Mesenchymal stem cell (in vitro differentiated cells and primary cell): Measurements from ENCODE around the gene SUSD2.

Experiments
- DNase-seq: peaks from one replicate; pipeline ENCODE4 v3.0.0-alpha.2; 2013
- H2AFZ ChIP-seq: one replicate; pipeline ENCODE4 v1.6.1; 2013; ENCODE audit warnings: low read depth, mild to moderate bottlenecking, control low read depth, inconsistent platforms, low read length, moderate library complexity
- H2AK5ac ChIP-seq: 2 replicates; pipeline ENCODE4 v1.6.1; 2013; ENCODE audit warnings: low read length, moderate library complexity, mild to moderate bottlenecking, inconsistent platforms; ENCODE audit not compliant: severe bottlenecking
- H2BK120ac ChIP-seq: one replicate; pipeline ENCODE4 v1.6.1; 2013; ENCODE audit warnings: low read depth, mild to moderate bottlenecking, inconsistent platforms, low read length, moderate library complexity
- H2BK12ac ChIP-seq, 2 experiments: one replicate each; pipeline ENCODE4 v1.6.1; 2013; ENCODE audit warnings: inconsistent platforms in 2 of 2, low read length in 2 of 2, mild to moderate bottlenecking in 2 of 2, moderate library complexity in 2 of 2, control low read depth in 1 of 2
- H2BK15ac ChIP-seq: one replicate; pipeline ENCODE4 v1.6.1; 2013; ENCODE audit warnings: mild to moderate bottlenecking, low read depth, inconsistent platforms; ENCODE audit not compliant: poor library complexity, severe bottlenecking
- H2BK5ac ChIP-seq: 2 replicates; pipeline ENCODE4 v1.6.1; 2013; ENCODE audit warnings: low read depth, mild to moderate bottlenecking, low read length, control low read depth, inconsistent platforms; ENCODE audit not compliant: poor library complexity, severe bottlenecking
- H3K14ac ChIP-seq, 2 experiments: one replicate each; pipeline ENCODE4 v1.6.1; 2013; ENCODE audit warnings: inconsistent platforms in 2 of 2, low read length in 2 of 2, control low read depth in 1 of 2, mild to moderate bottlenecking in 1 of 2, moderate library complexity in 1 of 2
- H3K18ac ChIP-seq, 2 experiments: one replicate each; pipeline ENCODE4 v1.6.1; 2013; ENCODE audit warnings: inconsistent platforms in 2 of 2, low read length in 2 of 2, control low read depth in 1 of 2, low read depth in 1 of 2, mild to moderate bottlenecking in 1 of 2
- H3K23ac ChIP-seq, 2 experiments: one replicate each; pipeline ENCODE4 v1.6.1; 2013; ENCODE audit warnings: inconsistent platforms in 2 of 2, low read length in 2 of 2, mild to moderate bottlenecking in 2 of 2, moderate library complexity in 2 of 2, control low read depth in 1 of 2
- H3K27ac ChIP-seq: 2 replicates; pipeline ENCODE4 v1.5.1; 2013; ENCODE audit warnings: mild to moderate bottlenecking, moderate library complexity, low read length, control low read depth, inconsistent platforms; ENCODE audit not compliant: poor library complexity, severe bottlenecking
- H3K27me3 ChIP-seq, 2 experiments: 2 replicates each; pipeline versions ENCODE4 v1.6.1 to v1.7.0; 2013; ENCODE audit warnings: low read length in 2 of 2, mild to moderate bottlenecking in 2 of 2, moderate library complexity in 2 of 2, control low read depth in 1 of 2, inconsistent platforms in 1 of 2; ENCODE audit not compliant: control insufficient read depth in 1 of 2, insufficient read depth in 1 of 2
- H3K36me3 ChIP-seq, 2 experiments: 2 replicates each; pipeline versions ENCODE4 v1.6.1 to v1.7.0; 2013; ENCODE audit warnings: low read length in 2 of 2, control low read depth in 1 of 2, inconsistent platforms in 1 of 2, low read depth in 1 of 2, mild to moderate bottlenecking in 1 of 2; ENCODE audit not compliant: insufficient read depth in 2 of 2, control insufficient read depth in 1 of 2
- H3K4ac ChIP-seq, 2 experiments: one replicate each; pipeline ENCODE4 v1.6.1; 2013; ENCODE audit warnings: inconsistent platforms in 2 of 2, low read length in 2 of 2, mild to moderate bottlenecking in 2 of 2, moderate library complexity in 2 of 2, control low read depth in 1 of 2, low read depth in 1 of 2
- H3K4me1 ChIP-seq: 2 replicates; pipeline ENCODE4 v1.6.1; 2013; ENCODE audit warnings: low read depth, low read length, control low read depth; ENCODE audit not compliant: control insufficient read depth, insufficient read depth
- H3K4me2 ChIP-seq: 2 replicates; pipeline ENCODE4 v1.6.1; 2013; ENCODE audit warnings: low read length, mild to moderate bottlenecking, inconsistent platforms; ENCODE audit not compliant: poor library complexity, severe bottlenecking
- H3K4me3 ChIP-seq, 2 experiments: 2 replicates each; pipeline versions ENCODE4 v1.5.1 to v1.7.0; 2013; ENCODE audit warnings: low read length in 2 of 2, mild to moderate bottlenecking in 2 of 2, control low read depth in 1 of 2, low read depth in 1 of 2; ENCODE audit not compliant: insufficient read depth in 1 of 2
- H3K79me1 ChIP-seq: replicated peaks from 2 replicates; pipeline ENCODE4 v1.6.1; 2013; ENCODE audit warnings: mild to moderate bottlenecking, control low read depth, low read length, inconsistent platforms; ENCODE audit not compliant: poor library complexity, severe bottlenecking
- H3K9ac ChIP-seq: 2 replicates; pipeline ENCODE4 v1.7.0; 2013; ENCODE audit warnings: mild to moderate bottlenecking, low read length, moderate library complexity
- H3K9me3 ChIP-seq: 2 replicates; pipeline ENCODE4 v1.7.0; 2013; ENCODE audit warnings: mild to moderate bottlenecking, low read length; ENCODE audit not compliant: control insufficient read depth
- H4K8ac ChIP-seq: one replicate; pipeline ENCODE4 v1.6.1; 2013; ENCODE audit warnings: inconsistent platforms, mild to moderate bottlenecking, low read length, moderate library complexity
- H4K91ac ChIP-seq: one replicate; pipeline ENCODE4 v1.6.1; 2013; ENCODE audit warnings: mild to moderate bottlenecking, low read length, inconsistent platforms
- WGBS: methylation state at CpG from one replicate; pipeline ENCODE4 v1.1.7; 2013; ENCODE audit warnings: mixed read lengths; 5-methylcytosine and 5-hydroxymethylcytosine counted together

The SUSD2 gene

DNA sequence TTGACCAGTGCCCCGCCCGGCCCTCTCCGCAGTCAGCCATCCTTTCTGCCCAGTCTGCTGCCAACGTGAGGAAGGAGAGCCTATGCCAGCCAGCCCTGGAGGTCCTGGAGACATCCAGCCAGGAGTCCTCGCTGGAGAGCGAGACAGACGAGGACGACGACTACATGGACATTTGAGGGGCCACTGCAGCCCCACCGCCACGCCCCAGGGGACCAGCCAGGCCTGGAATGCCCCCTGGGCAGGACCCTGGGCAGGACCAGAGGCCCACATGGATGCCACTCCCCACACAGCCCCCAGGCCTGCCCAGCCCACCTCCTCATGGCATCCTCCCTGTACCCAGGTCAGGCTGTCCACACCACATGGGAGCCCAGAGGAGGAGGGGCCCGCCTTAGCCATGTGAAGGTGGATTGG is 3.3 kb upstream of the SUSD2 start:
- H3K23ac ChIP-seq, result no peak overlapping the region
- no peak overlapping the region for H2BK120ac ChIP-seq
- no peaks in the 10 kb centered on the region for H3K9me3 ChIP-seq
- peaks cover 37 to 60% of the 10 kb centered on the region in 2 experiments for H3K36me3 ChIP-seq
- H2AFZ ChIP-seq, result no peak overlapping the region
- H3K4me2 ChIP-seq, result no peak overlapping the region
- no peaks in the 10 kb centered on the region for H3K27me3 ChIP-seq
- no peak overlapping the region for H2AK5ac ChIP-seq
- no peak overlapping the region for H3K9ac ChIP-seq
- H2BK5ac ChIP-seq, result no peak overlapping the region
- H2BK15ac ChIP-seq, result peak overlapping the region; percentile 12
- 97% methylated on average over 12 of the region's 12 CpGs for WGBS
- H3K27ac ChIP-seq, result no peak overlapping the region
- DNase-seq, result no peak
- H3K4ac ChIP-seq, result no peak overlapping the region
- no peak overlapping the region for H2BK12ac ChIP-seq
- H3K4me1 ChIP-seq, result peaks cover 8% of the 10 kb centered on the region
- no peak overlapping the region for H3K18ac ChIP-seq
- no peak overlapping the region for H4K91ac ChIP-seq
- H3K79me1 ChIP-seq, result peaks cover 7% of the 10 kb centered on the region
- no peak overlapping the region for H4K8ac ChIP-seq
- no peak overlapping the region for H3K4me3 ChIP-seq
- no peak overlapping the region for H3K14ac ChIP-seq

DNA sequence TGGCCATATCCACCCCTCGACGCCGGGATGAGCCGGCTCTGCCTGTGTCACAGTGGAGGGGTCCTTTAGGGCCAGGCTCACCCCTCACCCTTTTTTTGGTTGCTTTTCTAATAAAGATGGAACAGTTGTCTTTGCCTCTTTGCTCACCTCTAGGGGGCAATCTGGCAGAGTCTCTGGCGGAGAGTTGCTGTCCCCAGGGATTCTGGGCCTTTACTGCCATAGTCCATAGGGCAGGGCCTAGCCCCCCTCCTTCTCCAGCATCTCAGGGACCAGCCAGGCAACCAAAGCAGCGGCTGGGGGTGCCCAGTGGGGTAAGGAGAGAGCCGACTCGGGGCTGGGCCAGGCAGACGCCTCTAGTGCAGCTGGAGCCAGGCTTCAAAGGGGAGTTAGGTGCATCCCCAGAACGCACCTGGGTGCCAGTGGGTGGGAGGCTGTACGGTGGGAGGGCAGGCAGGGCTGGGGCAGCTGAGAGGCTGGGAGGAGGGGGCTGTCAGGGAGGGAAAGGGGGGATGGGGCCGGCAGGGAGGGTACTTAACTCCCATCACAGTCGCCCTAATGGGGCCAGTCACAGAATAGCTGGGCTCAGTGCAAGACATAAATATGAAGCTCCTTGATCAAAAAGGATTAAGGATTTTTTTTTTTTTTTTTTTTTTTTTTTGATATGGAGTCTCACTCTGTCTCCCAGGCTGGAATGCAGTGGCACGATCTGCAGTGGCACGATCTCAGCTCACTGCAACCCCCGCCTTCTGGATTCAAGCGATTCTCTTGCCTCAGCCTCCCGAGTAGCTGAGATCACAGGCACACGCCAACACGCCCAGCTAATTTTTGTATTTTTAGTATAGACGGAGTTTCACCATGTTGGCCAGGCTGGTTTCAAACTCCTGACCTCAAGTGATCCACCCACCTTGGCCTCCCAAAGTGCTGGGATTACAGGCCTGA is 2.5 kb upstream of the SUSD2 start:
- H4K8ac ChIP-seq, result no peak overlapping the region
- H2BK15ac ChIP-seq, result no peak overlapping the region
- H3K14ac ChIP-seq, result no peak overlapping the region
- peaks cover 7% of the 10 kb centered on the region for H3K79me1 ChIP-seq
- H3K9me3 ChIP-seq, result no peaks in the 10 kb centered on the region
- H2BK5ac ChIP-seq, result no peak overlapping the region
- DNase-seq, result no peak
- no peak overlapping the region for H3K4ac ChIP-seq
- no peak overlapping the region for H2AK5ac ChIP-seq
- H3K27ac ChIP-seq, result no peak overlapping the region
- H3K9ac ChIP-seq, result no peak overlapping the region
- no peak overlapping the region for H2AFZ ChIP-seq
- H2BK120ac ChIP-seq, result no peak overlapping the region
- no peaks in the 10 kb centered on the region for H3K27me3 ChIP-seq
- H3K4me2 ChIP-seq, result no peak overlapping the region
- 92% methylated on average over 20 of the region's 21 CpGs for WGBS
- H3K4me1 ChIP-seq, result peaks cover 8% of the 10 kb centered on the region
- H4K91ac ChIP-seq, result no peak overlapping the region
- no peak overlapping the region for H3K23ac ChIP-seq
- no peak overlapping the region for H2BK12ac ChIP-seq
- no peak overlapping the region for H3K4me3 ChIP-seq
- no peak overlapping the region for H3K18ac ChIP-seq
- H3K36me3 ChIP-seq, result peaks cover 33 to 55% of the 10 kb centered on the region in 2 experiments

DNA sequence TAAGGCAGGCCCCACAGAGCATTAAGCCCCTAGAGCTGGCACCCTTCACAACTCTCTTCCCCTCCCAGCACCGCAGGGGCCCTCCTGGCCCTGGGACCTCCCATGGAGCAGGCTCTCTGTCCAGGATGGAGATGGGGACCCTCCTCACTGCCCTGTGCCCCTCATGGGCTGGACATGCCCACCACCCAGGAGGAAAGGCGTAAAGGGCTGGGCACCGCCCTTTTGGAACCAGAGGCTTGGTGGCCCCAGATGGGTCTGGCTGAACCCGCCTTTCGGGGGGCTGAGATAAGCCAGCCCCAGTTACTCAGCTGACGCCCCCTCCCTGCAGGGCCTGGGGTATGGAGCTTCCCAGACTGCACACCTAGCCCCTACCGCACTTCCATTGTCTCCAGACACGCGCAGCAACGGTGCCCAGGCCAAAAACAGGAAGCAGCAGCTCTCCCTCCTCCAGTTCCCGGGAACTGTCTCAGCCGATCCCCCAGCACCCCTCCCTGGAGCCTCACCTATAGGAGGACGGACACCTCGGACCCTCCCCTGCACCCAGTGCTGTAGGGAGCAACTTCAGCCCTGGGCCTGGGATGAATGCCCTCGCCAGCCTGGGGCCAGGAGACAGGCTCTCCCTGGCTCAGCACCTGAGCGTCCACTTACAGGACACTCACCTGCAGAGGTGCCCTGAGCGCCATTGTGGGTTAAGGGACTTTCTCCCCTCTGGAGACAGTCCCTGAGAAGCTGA is 1.6 kb upstream of the SUSD2 start:
- Histone ChIP-seq H3K14ac (no peak overlapping the region), H3K9ac (no peak overlapping the region), H3K27ac (no peak overlapping the region), H4K8ac (no peak overlapping the region), H3K23ac (no peak overlapping the region), H4K91ac (no peak overlapping the region), H3K4me2 (no peak overlapping the region), H3K27me3 (no peaks in the 10 kb centered on the region), H2BK120ac (no peak overlapping the region), H3K4ac (no peak overlapping the region), H2BK12ac (no peak overlapping the region), H2AFZ (no peak overlapping the region), H2BK15ac (no peak overlapping the region), H2AK5ac (no peak overlapping the region), H3K36me3 (peaks cover 28 to 47% of the 10 kb centered on the region in 2 experiments), H2BK5ac (no peak overlapping the region), H3K4me1 (peaks cover 8% of the 10 kb centered on the region), H3K4me3 (no peak overlapping the region), H3K9me3 (no peaks in the 10 kb centered on the region), H3K79me1 (peaks cover 7% of the 10 kb centered on the region), H3K18ac (no peak overlapping the region)
- DNase-seq, result no peak
- WGBS, result 94% methylated on average over 17 of the region's 17 CpGs
